Natural killer cell (primary cell): ENCODE results near the gene TENM3. TPM values are rescaled to one million over a fixed set of nuclear protein-coding genes. Genes with fewer than 3 reads are reported as not detected.

Source experiments
- ATAC-seq, 3 donors: fragments of 150-1000 bp in 2 of 3; fragments of 200-7000 bp in 1 of 3; cut with Tn5 transposase; 1 replicate in 1 of 3; 2 replicates in 2 of 3; pipeline ENCODE4 v1.10.0; 2021; ENCODE audit warnings: mild to moderate bottlenecking in 2 of 3, moderate library complexity in 2 of 3
- DNase-seq, 2 donors: peaks; one replicate each; pipeline versions ENCODE4 v3.0.0 to v3.0.0-alpha.2; 2013 to 2021; ENCODE audit warnings: mixed read lengths in 1 of 2
- H3K27ac ChIP-seq: one replicate; pipeline ENCODE4 v1.5.1; 2013; ENCODE audit warnings: mild to moderate bottlenecking, low read length
- H3K27me3 ChIP-seq: one replicate; pipeline ENCODE4 v1.6.1; 2013; ENCODE audit warnings: low read length; ENCODE audit not compliant: control insufficient read depth, insufficient read depth
- H3K36me3 ChIP-seq: one replicate; pipeline ENCODE4 v1.6.1; 2013; ENCODE audit warnings: low read length; ENCODE audit not compliant: control insufficient read depth, insufficient read depth
- H3K4me1 ChIP-seq: one replicate; pipeline ENCODE4 v1.6.1; 2013; ENCODE audit warnings: low read length; ENCODE audit not compliant: control insufficient read depth, insufficient read depth
- H3K4me3 ChIP-seq: one replicate; pipeline ENCODE4 v1.5.1; 2013; ENCODE audit warnings: low read length
- H3K9me3 ChIP-seq: one replicate; pipeline ENCODE4 v1.6.1; 2013; ENCODE audit warnings: low read length; ENCODE audit not compliant: control insufficient read depth, insufficient read depth
- H3K27ac Mint-ChIP-seq, 2 donors: one replicate each; pipeline ENCODE4 v1.8.0; 2022; ENCODE audit warnings: mild to moderate bottlenecking in 2 of 2, mixed read lengths in 2 of 2, moderate library complexity in 1 of 2
- H3K27me3 Mint-ChIP-seq, 2 donors: one replicate each; pipeline ENCODE4 v1.8.0; 2022; ENCODE audit warnings: low read depth in 2 of 2, mixed read lengths in 2 of 2
- H3K36me3 Mint-ChIP-seq: one replicate; pipeline ENCODE4 v1.8.0; 2022; ENCODE audit warnings: mixed read lengths
- H3K4me1 Mint-ChIP-seq, 2 donors: one replicate each; pipeline ENCODE4 v1.8.0; 2022; ENCODE audit warnings: mixed read lengths in 2 of 2
- H3K4me3 Mint-ChIP-seq: one replicate; pipeline ENCODE4 v1.8.0; 2022; ENCODE audit warnings: mild to moderate bottlenecking, moderate library complexity, mixed read lengths
- H3K9me3 Mint-ChIP-seq, 2 donors: one replicate each; pipeline ENCODE4 v1.8.0; 2022; ENCODE audit warnings: mixed read lengths in 2 of 2
- WGBS: methylation state at CpG from one replicate; pipeline ENCODE4 v1.1.7; 2013; ENCODE audit warnings: missing lambda C conversion rate; ENCODE audit not compliant: insufficient coverage; 5-methylcytosine and 5-hydroxymethylcytosine counted together
- intact Hi-C: fragments of 100-400 bp; cut with micrococcal nuclease; formaldehyde crosslinking; loops from one replicate; pipeline ENCODE4 v1.14.2; 2022
- total RNA-seq, 4 donors: library from RNA; stranded (reverse); fragments of 120-200 nt in 1 of 4; gene quantifications; one replicate each; pipeline versions ENCODE4 v1.2.3 to v1.2.4, GENCODE V29; 2013 to 2022
- TF ChIP-seq, protein P1 (sequence below): fragments of 200-600 bp; IDR thresholded peaks from one replicate; pipeline ENCODE4 v1.8.0; 2022; ENCODE audit warnings: antibody characterized with exemption

Gene TENM3
- total RNA-seq, 3 donors from 2014 or later (not counting 1 experiment from before 2014, with no cell fraction given) = not detected

- Histone ChIP-seq H3K9me3 (no peaks in the 10 kb centered on the region), H3K27ac (no peak overlapping the region), H3K36me3 (no peaks in the 10 kb centered on the region), H3K27me3 (no peaks in the 10 kb centered on the region), H3K4me1 (no peaks in the 10 kb centered on the region), H3K4me3 (no peak overlapping the region)
- no peak overlapping the region for H3K27ac Mint-ChIP-seq
- no peaks in the 10 kb centered on the region for H3K4me1 Mint-ChIP-seq
- ATAC-seq (no peak), DNase-seq (no peak)
- 83% methylated on average over 7 of the region's 11 CpGs for WGBS
- H3K9me3 Mint-ChIP-seq = peaks cover 0 to 2% of the 10 kb centered on the region in 2 donors
- intact Hi-C loops = no loop called here
- H3K27me3 Mint-ChIP-seq = peaks cover 0 to 2% of the 10 kb centered on the region in 2 donors
- H3K4me3 Mint-ChIP-seq = no peak overlapping the region
- no peaks in the 10 kb centered on the region for H3K36me3 Mint-ChIP-seq
- TF ChIP-seq, protein P1, sequence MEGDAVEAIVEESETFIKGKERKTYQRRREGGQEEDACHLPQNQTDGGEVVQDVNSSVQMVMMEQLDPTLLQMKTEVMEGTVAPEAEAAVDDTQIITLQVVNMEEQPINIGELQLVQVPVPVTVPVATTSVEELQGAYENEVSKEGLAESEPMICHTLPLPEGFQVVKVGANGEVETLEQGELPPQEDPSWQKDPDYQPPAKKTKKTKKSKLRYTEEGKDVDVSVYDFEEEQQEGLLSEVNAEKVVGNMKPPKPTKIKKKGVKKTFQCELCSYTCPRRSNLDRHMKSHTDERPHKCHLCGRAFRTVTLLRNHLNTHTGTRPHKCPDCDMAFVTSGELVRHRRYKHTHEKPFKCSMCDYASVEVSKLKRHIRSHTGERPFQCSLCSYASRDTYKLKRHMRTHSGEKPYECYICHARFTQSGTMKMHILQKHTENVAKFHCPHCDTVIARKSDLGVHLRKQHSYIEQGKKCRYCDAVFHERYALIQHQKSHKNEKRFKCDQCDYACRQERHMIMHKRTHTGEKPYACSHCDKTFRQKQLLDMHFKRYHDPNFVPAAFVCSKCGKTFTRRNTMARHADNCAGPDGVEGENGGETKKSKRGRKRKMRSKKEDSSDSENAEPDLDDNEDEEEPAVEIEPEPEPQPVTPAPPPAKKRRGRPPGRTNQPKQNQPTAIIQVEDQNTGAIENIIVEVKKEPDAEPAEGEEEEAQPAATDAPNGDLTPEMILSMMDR = no peak
Measured at GRCh38 chr4:182276210-182277109, 33.3 kb downstream of the TENM3 start.

DNA sequence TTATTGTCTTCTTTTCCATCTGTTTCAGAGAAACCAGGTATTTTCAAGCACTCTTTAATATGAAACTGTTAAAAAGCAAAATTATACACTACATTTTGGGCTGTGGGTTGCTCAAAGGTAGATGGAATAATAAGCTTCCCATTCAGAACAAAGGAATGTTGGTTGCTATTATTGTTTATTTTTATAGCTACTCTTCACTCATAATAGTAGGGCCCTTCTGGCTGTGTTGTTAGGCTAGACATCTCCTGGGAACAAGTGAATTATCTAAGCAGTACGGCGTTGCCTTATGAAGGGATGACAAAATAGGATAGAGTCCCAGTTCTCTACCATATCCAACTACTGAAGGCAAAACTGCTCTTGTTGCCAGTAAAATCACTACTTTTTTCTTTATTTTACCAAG lies 34.2 kb downstream of the TENM3 start:
- intact Hi-C loops = no loop called here
- 100% methylated on average over 1 of the region's 2 CpGs for WGBS
- no peaks in the 10 kb centered on the region for H3K9me3 ChIP-seq
- no peaks in the 10 kb centered on the region for H3K36me3 ChIP-seq
- peaks cover 0 to 2% of the 10 kb centered on the region in 2 donors for H3K9me3 Mint-ChIP-seq
- no peaks in the 10 kb centered on the region for H3K27me3 ChIP-seq
- DNase-seq = no peak
- no peak overlapping the region for H3K4me3 Mint-ChIP-seq
- peaks cover 0 to 2% of the 10 kb centered on the region in 2 donors for H3K27me3 Mint-ChIP-seq
- no peaks in the 10 kb centered on the region for H3K36me3 Mint-ChIP-seq
- H3K27ac ChIP-seq = no peak overlapping the region
- no peak overlapping the region for H3K4me3 ChIP-seq
- H3K27ac Mint-ChIP-seq = no peak overlapping the region
- no peak for ATAC-seq
- no peaks in the 10 kb centered on the region for H3K4me1 ChIP-seq
- TF ChIP-seq, protein P1 = no peak
- no peaks in the 10 kb centered on the region for H3K4me1 Mint-ChIP-seq

GRCh38 chr4:182278729-182279128 lies 35.5 kb downstream of the TENM3 start:
- WGBS = 90% methylated on average over 11 of the region's 11 CpGs
- Histone ChIP-seq H3K9me3 (no peaks in the 10 kb centered on the region), H3K27ac (no peak overlapping the region), H3K4me3 (no peak overlapping the region), H3K36me3 (no peaks in the 10 kb centered on the region), H3K4me1 (no peaks in the 10 kb centered on the region), H3K27me3 (no peaks in the 10 kb centered on the region)
- H3K4me3 Mint-ChIP-seq = no peak overlapping the region
- intact Hi-C loops = no loop called here
- H3K27me3 Mint-ChIP-seq = peaks cover 0 to 2% of the 10 kb centered on the region in 2 donors
- no peaks in the 10 kb centered on the region for H3K36me3 Mint-ChIP-seq
- H3K9me3 Mint-ChIP-seq = no peaks in the 10 kb centered on the region
- ATAC-seq (peak in 1 of 3 donors; percentile 14), DNase-seq (no peak)
- H3K4me1 Mint-ChIP-seq = no peaks in the 10 kb centered on the region
- no peak overlapping the region for H3K27ac Mint-ChIP-seq
- TF ChIP-seq, protein P1 = no peak
